Astrocyte (in vitro differentiated cells and primary cell): ENCODE results near the gene SEMA4B.

Experiments
- EZH2 ChIP-seq: IDR thresholded peaks from 2 replicates; pipeline ENCODE4 v1.6.1; 2012; ENCODE audit warnings: mild to moderate bottlenecking, low read length, inconsistent platforms; ENCODE audit not compliant: insufficient read depth
- TF ChIP-seq, protein P1 (sequence below): IDR thresholded peaks from 2 replicates; pipeline ENCODE4 v1.5.1; 2011; ENCODE audit warnings: low read depth, mild to moderate bottlenecking, inconsistent platforms, low read length, moderate library complexity; ENCODE audit not compliant: insufficient read depth

- TF ChIP-seq, protein P1, sequence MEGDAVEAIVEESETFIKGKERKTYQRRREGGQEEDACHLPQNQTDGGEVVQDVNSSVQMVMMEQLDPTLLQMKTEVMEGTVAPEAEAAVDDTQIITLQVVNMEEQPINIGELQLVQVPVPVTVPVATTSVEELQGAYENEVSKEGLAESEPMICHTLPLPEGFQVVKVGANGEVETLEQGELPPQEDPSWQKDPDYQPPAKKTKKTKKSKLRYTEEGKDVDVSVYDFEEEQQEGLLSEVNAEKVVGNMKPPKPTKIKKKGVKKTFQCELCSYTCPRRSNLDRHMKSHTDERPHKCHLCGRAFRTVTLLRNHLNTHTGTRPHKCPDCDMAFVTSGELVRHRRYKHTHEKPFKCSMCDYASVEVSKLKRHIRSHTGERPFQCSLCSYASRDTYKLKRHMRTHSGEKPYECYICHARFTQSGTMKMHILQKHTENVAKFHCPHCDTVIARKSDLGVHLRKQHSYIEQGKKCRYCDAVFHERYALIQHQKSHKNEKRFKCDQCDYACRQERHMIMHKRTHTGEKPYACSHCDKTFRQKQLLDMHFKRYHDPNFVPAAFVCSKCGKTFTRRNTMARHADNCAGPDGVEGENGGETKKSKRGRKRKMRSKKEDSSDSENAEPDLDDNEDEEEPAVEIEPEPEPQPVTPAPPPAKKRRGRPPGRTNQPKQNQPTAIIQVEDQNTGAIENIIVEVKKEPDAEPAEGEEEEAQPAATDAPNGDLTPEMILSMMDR: no peak
- TF ChIP-seq EZH2: no peak
Measured at GRCh38 chr15:90230610-90231009, 29.5 kb downstream of the SEMA4B start.
